ENCODE data around the gene THBS2. TPM values are rescaled to one million over a fixed set of nuclear protein-coding genes. Genes with fewer than 3 reads are reported as not detected.

Gene THBS2
- total RNA-seq, 4 donors from 2014 or later: 5.4 to 28.3 (median 16.3) TPM

GRCh38 chr6:169175360-169175887 is 78.2 kb downstream of the THBS2 start:
- no peaks in the 10 kb centered on the region for H3K4me1 ChIP-seq
- no peaks in the 10 kb centered on the region for H3K36me3 ChIP-seq
- TF ChIP-seq POLR2A (IDR thresholded peaks at IDR 0.05) (no peak), CTCF (IDR thresholded peaks at IDR 0.05) (no peak)
- H3K4me3 ChIP-seq: no peak overlapping the region
- no peaks in the 10 kb centered on the region for H3K27me3 ChIP-seq
- H3K9me3 ChIP-seq: no peaks in the 10 kb centered on the region
- H3K27ac ChIP-seq: no peak overlapping the region
- no peak for DNase-seq

- Histone ChIP-seq H3K36me3 (no peaks in the 10 kb centered on the region), H3K27me3 (no peaks in the 10 kb centered on the region), H3K27ac (no peak overlapping the region), H3K4me1 (no peaks in the 10 kb centered on the region), H3K4me3 (no peak overlapping the region), H3K9me3 (no peaks in the 10 kb centered on the region)
- DNase-seq: no peak
- TF ChIP-seq POLR2A (IDR thresholded peaks at IDR 0.05) (no peak), CTCF (IDR thresholded peaks at IDR 0.05) (no peak)
Measured at GRCh38 chr6:169174516-169175359, 78.9 kb downstream of the THBS2 start.

- Histone ChIP-seq H3K36me3 (no peaks in the 10 kb centered on the region), H3K4me1 (no peaks in the 10 kb centered on the region), H3K27me3 (no peaks in the 10 kb centered on the region), H3K9me3 (no peaks in the 10 kb centered on the region), H3K27ac (no peak overlapping the region), H3K4me3 (no peak overlapping the region)
- no peak for DNase-seq
- TF ChIP-seq POLR2A (IDR thresholded peaks at IDR 0.05): no peak
- no peak for TF ChIP-seq CTCF (IDR thresholded peaks at IDR 0.05)
Measured at GRCh38 chr6:169173532-169174268, 79.9 kb downstream of the THBS2 start.

GRCh38 chr6:169172946-169173345 is 80.7 kb downstream of the THBS2 start:
- H3K27me3 ChIP-seq: no peaks in the 10 kb centered on the region
- TF ChIP-seq POLR2A (IDR thresholded peaks at IDR 0.05) (no peak), CTCF (IDR thresholded peaks at IDR 0.05) (no peak)
- H3K4me1 ChIP-seq: no peaks in the 10 kb centered on the region
- H3K27ac ChIP-seq: no peak overlapping the region
- no peaks in the 10 kb centered on the region for H3K36me3 ChIP-seq
- no peak overlapping the region for H3K4me3 ChIP-seq
- DNase-seq: no peak
- H3K9me3 ChIP-seq: no peaks in the 10 kb centered on the region

- no peaks in the 10 kb centered on the region for H3K4me1 ChIP-seq
- no peaks in the 10 kb centered on the region for H3K9me3 ChIP-seq
- no peak for DNase-seq
- no peak overlapping the region for H3K27ac ChIP-seq
- H3K4me3 ChIP-seq: no peak overlapping the region
- no peaks in the 10 kb centered on the region for H3K36me3 ChIP-seq
- H3K27me3 ChIP-seq: no peaks in the 10 kb centered on the region
- TF ChIP-seq CTCF (IDR thresholded peaks at IDR 0.05) (no peak), POLR2A (IDR thresholded peaks at IDR 0.05) (no peak)
Measured at GRCh38 chr6:169172456-169172855, 81.2 kb downstream of the THBS2 start.

All from Peyer's patch (tissue), 4 donors.